ENCODE measurements around the gene ABLIM1. TPM values are rescaled to one million over a fixed set of nuclear protein-coding genes. Genes with fewer than 3 reads are reported as not detected.
A peak's percentile ranks its signal among the peaks of the same experiment; 100 is the strongest.

The ABLIM1 gene
- total and polyA plus RNA-seq, 8 donors, result 28.1 to 276 (median 92.9) TPM

GRCh38 chr10:114650831-114651230 is 7.2 kb downstream of the ABLIM1 start:
- no peaks in the 10 kb centered on the region for H3K27me3 ChIP-seq
- peaks cover 22 to 65% (median 34%) of the 10 kb centered on the region in 4 donors for H3K4me1 ChIP-seq
- H3K27ac ChIP-seq, result peak overlapping the region in 1 of 5 donors; percentile 23
- H3K36me3 ChIP-seq, result no peaks in the 10 kb centered on the region
- no peaks in the 10 kb centered on the region for H3K9me3 ChIP-seq
- WGBS, 5 donors, result 56 to 75% (median 59%) methylated on average over 9 of the region's 9 CpGs
- intact Hi-C loops (cut with DNase I; ENCODE audit: low total_unique reads), result no loop called here
- no peak for TF ChIP-seq POLR2A (IDR thresholded peaks at IDR 0.05)
- H3K4me3 ChIP-seq, result no peak overlapping the region
- DNase-seq, result peak in 1 of 2 donors; percentile 45

GRCh38 chr10:114650266-114650665 is 7.8 kb downstream of the ABLIM1 start:
- Histone ChIP-seq H3K4me3 (no peak overlapping the region), H3K27ac (peak overlapping the region in 1 of 5 donors; percentile 23), H3K9me3 (no peaks in the 10 kb centered on the region), H3K27me3 (no peaks in the 10 kb centered on the region), H3K4me1 (peaks cover 22 to 71% (median 34%) of the 10 kb centered on the region in 4 donors), H3K36me3 (no peaks in the 10 kb centered on the region)
- WGBS, 5 donors, result 14 to 20% (median 18%) methylated on average over 1 of the region's 1 CpG
- intact Hi-C loops (cut with DNase I; ENCODE audit: low total_unique reads), result no loop called here
- DNase-seq, result no peak
- TF ChIP-seq CTCF (IDR thresholded peaks at IDR 0.05), result no peak
- no peak for TF ChIP-seq EP300 (IDR thresholded peaks at IDR 0.05)
- TF ChIP-seq POLR2AphosphoS5 (IDR thresholded peaks at IDR 0.05), result no peak
- TF ChIP-seq POLR2A (IDR thresholded peaks at IDR 0.05), result no peak

GRCh38 chr10:114649217-114649903 is 8.7 kb downstream of the ABLIM1 start:
- Histone ChIP-seq H3K27me3 (no peaks in the 10 kb centered on the region), H3K4me3 (no peak overlapping the region), H3K4me1 (peaks cover 19 to 68% (median 33%) of the 10 kb centered on the region in 4 donors), H3K27ac (peak overlapping the region in 2 of 5 donors; percentile 8 to 23), H3K36me3 (no peaks in the 10 kb centered on the region), H3K9me3 (no peaks in the 10 kb centered on the region)
- WGBS, 5 donors, result 71 to 78% (median 76%) methylated on average over 7 of the region's 7 CpGs
- TF ChIP-seq POLR2A (IDR thresholded peaks at IDR 0.05) (no peak), EP300 (IDR thresholded peaks at IDR 0.05) (no peak), CTCF (IDR thresholded peaks at IDR 0.05) (no peak), POLR2AphosphoS5 (IDR thresholded peaks at IDR 0.05) (no peak)
- intact Hi-C loops (cut with DNase I; ENCODE audit: low total_unique reads), result no loop called here
- no peak for DNase-seq

- 44 to 53% (median 47%) methylated on average over 8 of the region's 8 CpGs for WGBS, 5 donors
- Histone ChIP-seq H3K27ac (no peak overlapping the region), H3K4me1 (peaks cover 19 to 58% (median 30%) of the 10 kb centered on the region in 4 donors), H3K4me3 (no peak overlapping the region), H3K27me3 (no peaks in the 10 kb centered on the region), H3K9me3 (no peaks in the 10 kb centered on the region), H3K36me3 (no peaks in the 10 kb centered on the region)
- TF ChIP-seq POLR2A (IDR thresholded peaks at IDR 0.05) (no peak), CTCF (IDR thresholded peaks at IDR 0.05) (no peak), EP300 (IDR thresholded peaks at IDR 0.05) (no peak), POLR2AphosphoS5 (IDR thresholded peaks at IDR 0.05) (peak in 2 of 3 donors; percentile 31 to 74)
- no peak for DNase-seq
- intact Hi-C loops (cut with DNase I; ENCODE audit: low total_unique reads), result no loop called here
These were observed 9.7 kb downstream of the ABLIM1 start for GRCh38 chr10:114648368-114648767.

GRCh38 chr10:114647545-114648138 is 10.4 kb downstream of the ABLIM1 start:
- intact Hi-C loops (cut with DNase I; ENCODE audit: low total_unique reads), result no loop called here
- WGBS, 5 donors, result 69 to 78% (median 74%) methylated on average over 2 of the region's 2 CpGs
- TF ChIP-seq POLR2AphosphoS5 (IDR thresholded peaks at IDR 0.05) (no peak), POLR2A (IDR thresholded peaks at IDR 0.05) (no peak), EP300 (IDR thresholded peaks at IDR 0.05) (no peak), CTCF (IDR thresholded peaks at IDR 0.05) (no peak)
- Histone ChIP-seq H3K9me3 (no peaks in the 10 kb centered on the region), H3K36me3 (no peaks in the 10 kb centered on the region), H3K4me3 (no peak overlapping the region), H3K27me3 (no peaks in the 10 kb centered on the region), H3K27ac (no peak overlapping the region), H3K4me1 (peaks cover 19 to 56% (median 27%) of the 10 kb centered on the region in 4 donors)
- no peak for DNase-seq
